HG03066 (cell line): ENCODE measurements around the gene DDTL.
"Not testable (repeated sequence)": the region's sequence is repeated elsewhere in the genome, so short reads cannot be mapped to it uniquely, and the experiment has no call there.

Source experiments
- ATAC-seq: cut with Tn5 transposase; IDR thresholded peaks from one replicate; pipeline ENCODE4 v1.9.1; 2021; ENCODE audit warnings: low read depth; ENCODE audit not compliant: unreplicated experiment

The DDTL gene

GRCh38 chr22:23966568-23966967 is at the start of gene DDTL:
DDTL (plus strand) TSS chr22:23966888; CDS start chr22:23966915, 27 bp downstream.
- peak; percentile 88 for ATAC-seq

GRCh38 chr22:23920267-23920611 is 46.4 kb upstream of the DDTL start:
- ATAC-seq: not testable (repeated sequence)

- not testable (repeated sequence) for ATAC-seq
Observed at GRCh38 chr22:23921586-23922201, 45.0 kb upstream of the DDTL start.

GRCh38 chr22:23922921-23923320 is 43.8 kb upstream of the DDTL start:
- no peak for ATAC-seq

GRCh38 chr22:23925020-23925606 is 41.6 kb upstream of the DDTL start:
- no peak for ATAC-seq

GRCh38 chr22:23926561-23926960 is 40.1 kb upstream of the DDTL start:
- ATAC-seq: no peak

- no peak for ATAC-seq
Observed at GRCh38 chr22:23938328-23939016, 28.2 kb upstream of the DDTL start.

GRCh38 chr22:23939017-23939357 is 27.7 kb upstream of the DDTL start:
- no peak for ATAC-seq

- ATAC-seq: not testable (repeated sequence)
Observed at GRCh38 chr22:23940166-23940565, 26.5 kb upstream of the DDTL start.

- not testable (repeated sequence) for ATAC-seq
Observed at GRCh38 chr22:23947391-23947790, 19.3 kb upstream of the DDTL start.

- ATAC-seq: not testable (repeated sequence)
Observed at GRCh38 chr22:23949764-23950163, 16.9 kb upstream of the DDTL start.

GRCh38 chr22:23951383-23951782 is 15.3 kb upstream of the DDTL start:
- not testable (repeated sequence) for ATAC-seq

- ATAC-seq: not testable (repeated sequence)
Observed at GRCh38 chr22:23952794-23953405, 13.8 kb upstream of the DDTL start.

- ATAC-seq: not testable (repeated sequence)
Observed at GRCh38 chr22:23953485-23953884, 13.2 kb upstream of the DDTL start.

GRCh38 chr22:23954193-23954990 is 12.3 kb upstream of the DDTL start:
- not testable (repeated sequence) for ATAC-seq

- not testable (repeated sequence) for ATAC-seq
Observed at GRCh38 chr22:23954991-23955305, 11.7 kb upstream of the DDTL start.

GRCh38 chr22:23955886-23956285 is 10.8 kb upstream of the DDTL start:
- ATAC-seq: not testable (repeated sequence)

- ATAC-seq: not testable (repeated sequence)
Observed at GRCh38 chr22:23956301-23956900, 10.3 kb upstream of the DDTL start.

GRCh38 chr22:23961084-23961771 is 5.5 kb upstream of the DDTL start, which contains the start of gene GSTT2B:
GSTT2B (minus strand) TSS chr22:23961195; CDS start chr22:23961131, 64 bp downstream.
- not testable (repeated sequence) for ATAC-seq

GRCh38 chr22:23966094-23966493 is 594 bp upstream of the DDTL start:
- ATAC-seq: not testable (repeated sequence)
